ENCODE results near the gene MCM7. TPM values are rescaled to one million over a fixed set of nuclear protein-coding genes. Genes with fewer than 3 reads are reported as not detected.

Gene MCM7
- total RNA-seq, 2 donors from 2014 or later: 17.7 to 31.7 TPM

- no peak for ATAC-seq
- intact Hi-C loops (cut with DNase I): no loop called here
- DNase-seq: no peak
Observed at GRCh38 chr7:100102950-100103840, 2.0 kb upstream of the MCM7 start.

GRCh38 chr7:100100420-100101015 lies 679 bp downstream of the MCM7 start:
- intact Hi-C loops (cut with DNase I): no loop called here
- ATAC-seq: peak; percentile 92 to 95

DNA sequence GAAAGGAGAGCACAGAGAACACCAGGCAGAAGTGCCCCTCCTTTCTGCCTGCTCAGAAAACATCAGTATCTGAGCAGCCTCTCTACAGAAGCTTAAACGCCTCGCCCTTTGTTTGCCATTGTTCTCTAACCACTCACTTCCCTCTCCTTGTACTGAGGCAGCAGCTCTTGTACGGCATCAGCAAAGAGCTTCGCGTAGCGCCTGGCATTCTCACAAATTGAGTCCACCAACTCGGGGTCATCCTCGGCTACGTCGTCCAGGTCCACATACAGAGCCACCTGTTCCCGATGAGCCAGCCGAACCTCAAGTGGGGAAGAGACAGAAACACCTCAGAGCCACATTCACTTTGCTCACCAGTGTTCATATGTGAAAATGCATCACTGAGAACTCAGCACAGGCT lies 1.7 kb downstream of the MCM7 start:
- intact Hi-C loops (cut with DNase I): no loop called here
- ATAC-seq (no peak), DNase-seq (no peak)

More at GRCh38 chr7:100100420-100101015, 679 bp downstream of the MCM7 start:
- DNase-seq: peak; percentile 94

- intact Hi-C loops (cut with DNase I): no loop called here
- DNase-seq (no peak), ATAC-seq (no peak)
Observed at GRCh38 chr7:100098913-100099312, 2.3 kb downstream of the MCM7 start.

GRCh38 chr7:100095704-100096103 lies 5.5 kb downstream of the MCM7 start:
- intact Hi-C loops (cut with DNase I): no loop called here
- DNase-seq (no peak), ATAC-seq (no peak)

- DNase-seq (no peak), ATAC-seq (no peak)
- intact Hi-C loops (cut with DNase I): no loop called here
Observed at GRCh38 chr7:100095289-100095688, 5.9 kb downstream of the MCM7 start.

GRCh38 chr7:100093925-100094486 lies 7.2 kb downstream of the MCM7 start:
- DNase-seq (no peak), ATAC-seq (peak in 1 of 2 donors; percentile 34)
- intact Hi-C loops (cut with DNase I): no loop called here

- intact Hi-C loops (cut with DNase I): no loop called here
- ATAC-seq (peak in 1 of 2 donors; percentile 59), DNase-seq (no peak)
Observed at GRCh38 chr7:100093498-100093897, 7.7 kb downstream of the MCM7 start.

DNA sequence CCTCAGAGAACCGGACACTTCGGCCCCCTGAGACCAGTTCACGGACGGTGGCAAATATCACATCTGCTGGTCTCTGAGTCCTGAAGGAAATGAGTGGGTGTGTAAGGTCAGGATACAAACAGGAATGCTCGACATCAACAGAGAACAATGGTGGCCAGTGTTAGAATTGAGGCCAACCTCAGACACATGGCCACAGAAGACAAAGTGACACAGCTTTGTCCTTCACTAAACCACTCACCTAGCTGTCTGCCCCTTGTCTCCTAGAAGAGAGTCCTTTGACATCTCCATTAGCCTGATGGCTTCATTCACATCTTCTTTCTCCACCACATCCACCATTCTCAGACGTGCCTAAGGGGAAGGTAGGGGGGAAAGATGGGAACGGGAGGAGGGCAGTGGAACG lies 8.1 kb downstream of the MCM7 start:
- DNase-seq: no peak
- ATAC-seq: no peak
- intact Hi-C loops (cut with DNase I): no loop called here

DNA sequence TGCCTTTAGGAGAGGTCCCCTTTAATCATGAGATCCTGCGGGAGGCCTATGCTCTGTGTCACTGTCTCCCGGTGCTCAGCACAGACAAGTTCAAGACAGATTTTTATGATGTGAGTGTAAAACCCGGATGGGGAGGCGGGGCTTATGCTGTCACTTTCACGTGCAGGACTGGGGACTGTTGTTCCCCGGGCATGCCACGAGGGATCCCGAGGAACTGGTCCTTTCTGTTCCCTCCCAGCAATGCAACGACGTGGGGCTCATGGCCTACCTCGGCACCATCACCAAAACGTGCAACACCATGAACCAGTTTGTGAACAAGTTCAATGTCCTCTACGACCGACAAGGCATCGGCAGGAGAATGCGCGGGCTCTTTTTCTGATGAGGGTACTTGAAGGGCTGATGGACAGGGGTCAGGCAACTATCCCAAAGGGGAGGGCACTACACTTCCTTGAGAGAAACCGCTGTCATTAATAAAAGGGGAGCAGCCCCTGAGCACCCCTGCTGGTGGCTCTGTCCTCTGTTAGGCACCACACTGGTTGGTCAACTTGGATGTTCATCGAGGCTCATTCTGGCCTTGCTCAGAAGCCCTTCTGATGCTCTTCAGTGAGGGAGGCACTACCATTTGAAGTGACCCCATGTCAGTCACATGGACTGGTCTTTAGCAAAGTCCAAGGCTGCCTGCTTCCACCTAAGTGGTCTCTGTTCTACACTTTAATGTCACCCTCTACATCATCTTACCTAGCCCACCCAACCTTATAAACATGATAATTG lies 9.6 kb downstream of the MCM7 start:
- no peak for DNase-seq
- intact Hi-C loops (cut with DNase I): no loop called here
- ATAC-seq: no peak

- ATAC-seq (no peak), DNase-seq (no peak)
- intact Hi-C loops (cut with DNase I): no loop called here
Observed at GRCh38 chr7:100090527-100091410, 10.4 kb downstream of the MCM7 start.

- DNase-seq (no peak), ATAC-seq (no peak)
- intact Hi-C loops (cut with DNase I): no loop called here
Observed at GRCh38 chr7:100089458-100090196, 11.6 kb downstream of the MCM7 start.

DNA sequence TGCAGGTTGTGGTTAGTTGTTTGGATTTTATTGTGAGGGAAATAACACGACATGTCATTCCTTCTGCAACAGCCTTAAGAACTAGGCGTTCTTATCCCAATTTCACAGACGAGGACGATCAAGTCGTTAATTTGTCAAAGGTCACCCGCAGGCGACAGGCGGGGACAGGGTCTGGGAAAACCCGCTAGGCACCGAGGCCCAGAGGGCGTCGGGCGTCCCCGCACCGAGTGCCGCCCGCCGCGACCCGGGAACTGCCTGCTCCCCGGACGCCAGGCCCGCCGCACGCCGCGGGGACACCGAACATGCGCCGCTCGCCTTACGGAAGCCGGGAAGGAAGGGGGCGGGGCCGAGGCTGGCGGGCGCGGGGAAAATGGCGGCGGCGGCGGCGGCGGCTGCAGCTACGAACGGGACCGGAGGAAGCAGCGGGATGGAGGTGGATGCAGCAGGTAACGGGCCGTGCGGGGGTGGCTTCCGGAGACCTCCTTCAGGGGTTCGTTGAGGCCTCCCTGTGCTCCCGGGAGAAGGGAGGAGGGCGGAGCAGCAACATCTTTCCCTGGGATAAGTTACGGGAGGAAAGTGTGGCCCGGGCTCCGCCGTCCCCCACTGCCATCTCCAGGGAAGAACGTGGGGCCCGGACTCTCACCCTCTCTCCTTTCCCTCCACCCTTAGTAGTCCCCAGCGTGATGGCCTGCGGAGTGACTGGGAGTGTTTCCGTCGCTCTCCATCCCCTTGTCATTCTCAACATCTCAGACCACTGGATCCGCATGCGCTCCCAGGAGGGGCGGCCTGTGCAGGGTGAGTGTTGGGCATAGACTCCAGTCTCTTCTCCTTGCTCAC lies 12.4 kb downstream of the MCM7 start, which contains the start of gene COPS6:
COPS6 (plus strand) TSS at position 349 of the 837 bp plus-strand sequence; CDS start at position 371, 22 bp downstream.
- DNase-seq (peak; percentile 89), ATAC-seq (peak; percentile 89 to 92)
- intact Hi-C loops (cut with DNase I): no loop called here

GRCh38 chr7:100088095-100088620 lies 13.0 kb downstream of the MCM7 start:
- intact Hi-C loops (cut with DNase I): no loop called here
- DNase-seq: no peak
- peak in 1 of 2 donors; percentile 3 for ATAC-seq

DNA sequence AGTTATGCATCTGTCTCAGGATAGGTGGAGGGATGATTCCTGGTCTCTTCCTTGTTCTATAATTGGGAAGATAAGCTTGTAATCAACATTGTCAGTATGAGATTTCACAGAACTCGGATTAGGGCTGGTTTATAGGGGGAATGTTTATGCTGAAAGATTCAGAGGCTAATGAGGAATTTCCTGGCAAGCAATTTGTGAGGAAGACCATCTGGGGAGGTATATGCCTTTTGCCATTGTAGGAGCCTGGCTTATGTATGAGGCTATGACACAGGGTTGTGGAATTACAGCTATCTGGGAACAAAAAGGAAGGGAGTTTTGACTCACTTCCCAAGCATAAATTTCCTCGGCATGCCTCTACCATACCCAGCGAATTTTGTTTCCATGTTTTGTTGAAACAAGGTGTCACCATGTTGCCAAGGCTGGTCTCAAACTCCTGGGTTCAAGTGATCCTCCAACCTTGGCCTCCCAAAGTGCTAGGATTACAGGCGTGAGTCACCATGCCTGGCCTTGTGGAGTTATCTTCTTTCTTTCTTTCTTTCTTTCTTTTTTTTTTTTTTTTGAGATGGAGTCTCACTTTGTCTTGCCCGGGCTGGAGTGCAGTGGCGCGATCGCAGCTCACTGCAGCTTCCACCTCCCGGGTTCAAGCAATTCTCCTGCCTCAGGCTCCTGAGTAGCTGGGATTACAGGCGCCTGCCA lies 14.0 kb downstream of the MCM7 start:
- ATAC-seq: no peak
- DNase-seq: no peak
- intact Hi-C loops (cut with DNase I): no loop called here

- intact Hi-C loops (cut with DNase I): no loop called here
- DNase-seq (no peak), ATAC-seq (no peak)
Observed at GRCh38 chr7:100085515-100085914, 15.7 kb downstream of the MCM7 start.
